Ishikawa (cell line): ENCODE measurements around the gene PLPPR3.

Experiments used
- CREB1 ChIP-seq: IDR thresholded peaks from 2 replicates; pipeline ENCODE4 v1.6.1; 2012; ENCODE audit warnings: low read depth
- NFIC ChIP-seq: IDR thresholded peaks from 2 replicates; pipeline ENCODE4 v1.6.1; 2012
- TF ChIP-seq, protein P1 (sequence below): IDR thresholded peaks from 2 replicates; pipeline ENCODE4 v1.6.1; 2012

DNA sequence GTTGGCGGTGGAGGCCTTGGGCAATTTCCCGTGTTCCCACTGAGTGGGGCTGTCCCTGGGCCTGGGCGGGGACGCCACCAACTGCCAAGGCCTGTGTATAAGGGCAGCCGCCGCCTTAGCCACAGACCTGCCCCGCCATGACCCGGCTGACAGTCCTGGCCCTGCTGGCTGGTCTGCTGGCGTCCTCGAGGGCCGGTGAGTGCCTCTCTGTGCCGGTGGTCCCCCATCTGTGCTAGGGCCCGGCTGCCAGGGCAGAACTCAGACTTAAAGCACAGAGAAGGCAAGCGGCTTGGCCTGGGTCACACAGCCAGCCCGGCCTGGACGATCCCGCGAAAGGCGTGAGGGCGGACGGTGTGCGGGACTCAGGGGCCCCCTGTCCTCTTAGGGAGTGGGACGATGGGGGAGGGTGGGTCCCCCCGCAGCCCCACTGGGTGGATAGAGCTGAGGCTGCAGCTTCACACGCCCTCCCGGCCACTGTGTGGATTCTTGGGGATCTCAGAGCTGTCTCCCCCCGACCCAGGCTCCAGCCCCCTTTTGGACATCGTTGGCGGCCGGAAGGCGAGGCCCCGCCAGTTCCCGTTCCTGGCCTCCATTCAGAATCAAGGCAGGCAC lies 6.1 kb upstream of the PLPPR3 start, which contains the start of gene AZU1:
- TF ChIP-seq CREB1, result no peak
- TF ChIP-seq, protein P1, sequence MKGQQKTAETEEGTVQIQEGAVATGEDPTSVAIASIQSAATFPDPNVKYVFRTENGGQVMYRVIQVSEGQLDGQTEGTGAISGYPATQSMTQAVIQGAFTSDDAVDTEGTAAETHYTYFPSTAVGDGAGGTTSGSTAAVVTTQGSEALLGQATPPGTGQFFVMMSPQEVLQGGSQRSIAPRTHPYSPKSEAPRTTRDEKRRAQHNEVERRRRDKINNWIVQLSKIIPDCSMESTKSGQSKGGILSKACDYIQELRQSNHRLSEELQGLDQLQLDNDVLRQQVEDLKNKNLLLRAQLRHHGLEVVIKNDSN, result no peak
- TF ChIP-seq NFIC, result no peak
